ENCODE results near the gene LRMDA. TPM values are rescaled to one million over a fixed set of nuclear protein-coding genes. Genes with fewer than 3 reads are reported as not detected.

The LRMDA gene
- total and polyA plus RNA-seq, 2 of the 4 experiments (the other 2 are of a cell fraction): 0.07 TPM; not detected in 1

DNA sequence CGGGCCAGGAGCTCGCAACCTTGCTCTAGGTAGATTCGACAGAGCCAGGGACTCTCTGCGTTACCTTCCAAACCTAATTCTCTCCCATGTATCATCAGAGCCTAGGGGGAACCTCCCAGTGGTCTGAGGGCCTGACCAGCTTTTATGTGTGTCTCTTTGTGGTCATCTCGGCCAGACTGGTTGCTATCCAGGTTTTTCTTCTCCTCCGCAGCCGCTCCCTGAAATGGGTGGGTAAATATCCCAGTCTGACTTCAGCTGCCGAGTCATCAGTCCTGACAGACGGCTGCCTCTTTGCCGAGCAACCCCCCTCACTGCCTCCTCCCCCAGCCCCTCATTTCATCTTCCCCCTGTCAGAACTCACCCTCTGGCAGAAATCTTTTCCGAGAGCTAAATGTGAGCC is 578.1 kb downstream of the LRMDA start:
- no peak for TF ChIP-seq ELK1 (IDR thresholded peaks at IDR 0.05; ENCODE audit: borderline replicate concordance, low read depth, low read length)
- TF ChIP-seq FOS (IDR thresholded peaks at IDR 0.05; ENCODE audit: low read depth, low read length): no peak
- TF ChIP-seq MAZ (IDR thresholded peaks at IDR 0.05; ENCODE audit: borderline replicate concordance, low read depth, low read length): no peak
- TF ChIP-seq NFE2L2 (IDR thresholded peaks at IDR 0.05; ENCODE audit: low read depth, low read length): no peak
- TF ChIP-seq, protein P1, sequence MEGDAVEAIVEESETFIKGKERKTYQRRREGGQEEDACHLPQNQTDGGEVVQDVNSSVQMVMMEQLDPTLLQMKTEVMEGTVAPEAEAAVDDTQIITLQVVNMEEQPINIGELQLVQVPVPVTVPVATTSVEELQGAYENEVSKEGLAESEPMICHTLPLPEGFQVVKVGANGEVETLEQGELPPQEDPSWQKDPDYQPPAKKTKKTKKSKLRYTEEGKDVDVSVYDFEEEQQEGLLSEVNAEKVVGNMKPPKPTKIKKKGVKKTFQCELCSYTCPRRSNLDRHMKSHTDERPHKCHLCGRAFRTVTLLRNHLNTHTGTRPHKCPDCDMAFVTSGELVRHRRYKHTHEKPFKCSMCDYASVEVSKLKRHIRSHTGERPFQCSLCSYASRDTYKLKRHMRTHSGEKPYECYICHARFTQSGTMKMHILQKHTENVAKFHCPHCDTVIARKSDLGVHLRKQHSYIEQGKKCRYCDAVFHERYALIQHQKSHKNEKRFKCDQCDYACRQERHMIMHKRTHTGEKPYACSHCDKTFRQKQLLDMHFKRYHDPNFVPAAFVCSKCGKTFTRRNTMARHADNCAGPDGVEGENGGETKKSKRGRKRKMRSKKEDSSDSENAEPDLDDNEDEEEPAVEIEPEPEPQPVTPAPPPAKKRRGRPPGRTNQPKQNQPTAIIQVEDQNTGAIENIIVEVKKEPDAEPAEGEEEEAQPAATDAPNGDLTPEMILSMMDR (conservative IDR thresholded peaks at IDR 0.05; ENCODE audit: low read depth, low read length): no peak
- no peak for TF ChIP-seq MXI1 (IDR thresholded peaks at IDR 0.05; ENCODE audit: borderline replicate concordance, low read depth, low read length)
- no peak for TF ChIP-seq RAD21 (IDR thresholded peaks at IDR 0.05; ENCODE audit: low read length)
- TF ChIP-seq MAFK (IDR thresholded peaks at IDR 0.05; ENCODE audit: low read depth, low read length): no peak
- TF ChIP-seq POLR2A (IDR thresholded peaks at IDR 0.05; ENCODE audit: low read depth, low read length): no peak
- TF ChIP-seq BHLHE40 (IDR thresholded peaks at IDR 0.05; ENCODE audit: low read depth, low read length): no peak
- TF ChIP-seq RCOR1 (IDR thresholded peaks at IDR 0.05; ENCODE audit: insufficient replicate concordance, low read length): no peak
- TF ChIP-seq RFX5 (IDR thresholded peaks at IDR 0.05; ENCODE audit: low read depth, low read length): no peak
- no peak for TF ChIP-seq CEBPB (IDR thresholded peaks at IDR 0.05; ENCODE audit: low read depth, low read length)
- TF ChIP-seq, protein P2, sequence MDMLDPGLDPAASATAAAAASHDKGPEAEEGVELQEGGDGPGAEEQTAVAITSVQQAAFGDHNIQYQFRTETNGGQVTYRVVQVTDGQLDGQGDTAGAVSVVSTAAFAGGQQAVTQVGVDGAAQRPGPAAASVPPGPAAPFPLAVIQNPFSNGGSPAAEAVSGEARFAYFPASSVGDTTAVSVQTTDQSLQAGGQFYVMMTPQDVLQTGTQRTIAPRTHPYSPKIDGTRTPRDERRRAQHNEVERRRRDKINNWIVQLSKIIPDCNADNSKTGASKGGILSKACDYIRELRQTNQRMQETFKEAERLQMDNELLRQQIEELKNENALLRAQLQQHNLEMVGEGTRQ (IDR thresholded peaks at IDR 0.05; ENCODE audit: low read depth, low read length): no peak
- no peak for TF ChIP-seq CHD1 (IDR thresholded peaks at IDR 0.05; ENCODE audit: low read depth, low read length)
- no peak for TF ChIP-seq SMC3 (IDR thresholded peaks at IDR 0.05; ENCODE audit: low read depth, low read length)
- no peak overlapping the region for H4K8ac ChIP-seq (ENCODE audit: low read depth in 2 of 2, low read length in 2 of 2)
- BruUV-seq (replicated peaks): no TSS peak
- H3K4me2 ChIP-seq (ENCODE audit: low read depth, low read length): no peak overlapping the region
- in situ Hi-C loops (cut with MboI; ENCODE audit: low sequenced_read_pairs): no loop called here
- H3K14ac ChIP-seq (replicated peaks; ENCODE audit: low read depth, low read length): no peak overlapping the region
- H4K5ac ChIP-seq (ENCODE audit: low read depth, low read length): no peak overlapping the region
- no peak overlapping the region for H2AK5ac ChIP-seq (ENCODE audit: low read depth, low read length)
- H3K9me1 ChIP-seq (ENCODE audit: insufficient read depth, low read length): no peaks in the 10 kb centered on the region
- no peak overlapping the region for H3K4me3 ChIP-seq (ENCODE audit: insufficient read depth, low read depth, low read length)
- no peak overlapping the region for H3K23ac ChIP-seq (ENCODE audit: low read depth, low read length)
- H3K56ac ChIP-seq (ENCODE audit: extremely low read depth, insufficient read depth, low read length): no peak overlapping the region
- no peaks in the 10 kb centered on the region for H3K4me1 ChIP-seq (ENCODE audit: control insufficient read depth, insufficient read depth, low read length)
- H3K36me3 ChIP-seq (ENCODE audit: control insufficient read depth, insufficient read depth, low read length): no peaks in the 10 kb centered on the region
- no peak overlapping the region for H3K4ac ChIP-seq (ENCODE audit: low read depth, low read length)
- H3K18ac ChIP-seq (ENCODE audit: low read depth, low read length): no peak overlapping the region
- H3K9me3 ChIP-seq (ENCODE audit: control insufficient read depth, insufficient read depth, low read length): no peaks in the 10 kb centered on the region
- no peak overlapping the region for H2BK5ac ChIP-seq (ENCODE audit: low read depth, low read length, poor library complexity, severe bottlenecking)
- POLR2A ChIA-PET (ENCODE audit: unreplicated experiment): no interaction called here
- no peak overlapping the region for H2BK15ac ChIP-seq (ENCODE audit: low read depth, low read length)
- no peak overlapping the region for H2BK20ac ChIP-seq (ENCODE audit: low read depth, low read length)
- no peak overlapping the region for H2AK9ac ChIP-seq (replicated peaks; ENCODE audit: low read depth, low read length, poor library complexity)
- DNase-seq (no peak), ATAC-seq (ENCODE audit: low read depth) (no peak)
- H3K27me3 ChIP-seq (ENCODE audit: control insufficient read depth, insufficient read depth, low read length): peaks cover 17% of the 10 kb centered on the region; the same call in 1 of the 2 replicates
- H3K79me1 ChIP-seq (ENCODE audit: low read depth in 1 of 2, low read length in 2 of 2): no peaks in the 10 kb centered on the region
- H4K91ac ChIP-seq (ENCODE audit: insufficient read depth, low read depth, low read length): no peak overlapping the region
- dilution Hi-C loops (cut with HindIII; ENCODE audit: low sequenced_read_pairs, unreplicated experiment): no loop called here
- no peak overlapping the region for H3K9ac ChIP-seq (ENCODE audit: low read depth, low read length)
- WGBS, 2 experiments (ENCODE audit: extremely low coverage in 2 of 2, insufficient read length in 1 of 2): 33% methylated on average over 1 of the region's 11 CpGs; no CpG with 5 or more reads in 1 of the 2 experiments
- H4K20me1 ChIP-seq (ENCODE audit: insufficient read depth, low read length): no peaks in the 10 kb centered on the region
- H2BK120ac ChIP-seq (ENCODE audit: low read depth, low read length): no peak overlapping the region
- no peak overlapping the region for H2AFZ ChIP-seq (replicated peaks; ENCODE audit: low read length, poor library complexity)
- intact Hi-C loops (cut with micrococcal nuclease): no loop called here
- CTCF ChIA-PET: interaction anchor here (0.6 kb wide), 1 partner anchor 142 kb away, joined by 3 read pairs; no protein-coding TSS in a partner anchor
- H3K27ac ChIP-seq (ENCODE audit: insufficient read depth, low read length): no peak overlapping the region

Data from IMR-90 (cell line).